Fibroblast of gingiva (primary cell): ENCODE measurements around the gene POM121C.
"Not testable (repeated sequence)": the region's sequence is repeated elsewhere in the genome, so short reads cannot be mapped to it uniquely, and the experiment has no call there.

ENCODE experiments used
- DNase-seq: peaks from one replicate; pipeline ENCODE4 v3.0.0-alpha.2; 2011; ENCODE audit warnings: low read depth

The POM121C gene

GRCh38 chr7:75485979-75486643 lies at the start of gene POM121C:
Gene POM121C, minus strand, starts transcription at chr7:75486299. Its CDS starts 44,803 bp downstream, at chr7:75441496.
- DNase-seq: peak; percentile 91

DNA sequence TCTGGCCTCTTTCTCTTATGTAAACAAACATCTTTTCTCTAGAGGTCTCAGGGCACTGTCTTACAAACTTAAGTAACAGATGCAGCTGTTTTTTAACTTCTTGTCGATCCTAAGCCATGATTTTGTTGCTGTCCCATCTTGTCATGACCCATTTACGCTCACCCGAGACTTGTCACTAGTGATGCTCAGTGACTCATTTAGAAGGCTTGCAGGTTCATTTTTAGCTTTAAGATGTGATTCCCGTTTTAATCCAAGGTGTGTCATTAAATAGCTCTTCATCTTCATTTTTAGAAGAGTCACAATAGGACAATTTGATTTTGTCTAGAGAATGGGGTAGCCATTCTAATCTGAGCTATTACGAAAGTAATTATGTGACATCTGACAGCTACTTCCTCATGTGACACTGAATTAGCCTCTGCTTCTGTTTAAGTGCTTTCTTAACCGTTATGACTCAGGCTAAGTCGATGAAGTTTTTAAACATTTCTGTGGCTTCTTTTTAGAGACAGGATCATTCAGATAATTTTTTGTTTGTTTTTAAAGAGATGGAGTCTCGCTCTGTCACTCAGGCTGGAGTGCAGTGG lies 48.7 kb upstream of the POM121C start:
- peak; percentile 62 for DNase-seq

DNA sequence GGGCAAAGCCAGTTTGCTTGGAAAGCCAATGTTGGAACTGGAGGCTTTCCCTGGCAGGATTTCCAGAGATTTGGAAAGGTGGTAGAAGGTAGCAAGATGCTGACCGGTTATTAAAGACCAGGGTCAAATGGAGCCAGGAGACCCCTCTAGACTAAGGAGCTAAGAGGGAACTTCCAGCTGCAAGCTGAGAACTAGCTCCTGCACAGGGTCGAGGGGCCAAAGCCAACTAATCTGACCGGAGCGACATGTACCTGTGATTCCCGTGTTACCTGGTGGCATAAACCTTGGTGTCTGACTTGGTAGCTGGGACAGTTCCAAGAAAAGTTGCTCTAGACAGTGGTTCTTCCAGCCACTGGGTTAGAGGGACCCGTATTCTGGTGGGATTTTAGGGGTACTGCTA lies 47.8 kb upstream of the POM121C start:
- no peak for DNase-seq

DNA sequence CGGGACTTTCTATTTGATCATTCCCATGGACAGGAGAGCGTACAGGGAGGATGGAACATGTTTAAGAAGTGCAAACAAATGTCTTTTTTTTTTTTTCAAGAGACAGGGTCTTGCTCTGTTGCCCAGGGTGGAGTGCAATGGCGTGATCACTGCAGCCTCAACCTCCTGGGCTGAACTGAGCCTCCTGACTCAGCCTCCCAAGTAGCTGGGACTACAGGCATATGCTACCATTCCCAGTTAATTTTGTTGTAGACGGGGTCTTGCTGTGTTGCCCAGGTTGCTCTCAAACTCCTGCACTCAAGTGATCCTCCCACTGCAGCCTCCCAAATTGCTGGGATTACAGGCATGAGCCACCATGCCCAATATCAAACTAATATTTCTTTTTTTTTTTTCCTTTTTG lies 46.5 kb upstream of the POM121C start:
- no peak for DNase-seq

- no peak for DNase-seq
Observed at GRCh38 chr7:75531359-75531821, 45.3 kb upstream of the POM121C start.

DNA sequence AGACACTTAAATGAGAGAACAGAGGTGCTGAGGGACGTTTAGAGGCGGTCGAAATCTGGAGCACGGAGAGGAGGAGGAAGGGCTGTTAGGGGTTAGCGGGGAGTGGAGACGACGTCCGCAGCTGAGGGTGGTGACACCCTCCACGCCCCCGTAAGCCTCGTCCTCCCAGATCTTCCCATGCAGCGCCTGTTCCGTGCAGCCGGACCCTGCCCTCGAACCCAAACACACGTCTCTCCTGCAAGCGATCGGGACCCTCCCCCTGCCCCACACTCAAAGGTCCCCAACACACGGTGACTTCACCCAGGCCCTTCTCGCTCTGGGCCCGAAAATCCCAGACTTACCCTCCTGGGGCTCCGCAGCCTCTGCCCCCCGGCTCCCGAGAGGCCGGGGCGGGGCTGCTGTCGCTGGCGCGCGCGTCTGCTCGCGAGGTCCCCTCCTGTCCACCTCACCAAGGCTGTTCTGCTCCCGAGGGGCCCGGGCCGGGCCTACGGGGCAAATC lies 41.2 kb upstream of the POM121C start:
- not testable (repeated sequence) for DNase-seq

DNA sequence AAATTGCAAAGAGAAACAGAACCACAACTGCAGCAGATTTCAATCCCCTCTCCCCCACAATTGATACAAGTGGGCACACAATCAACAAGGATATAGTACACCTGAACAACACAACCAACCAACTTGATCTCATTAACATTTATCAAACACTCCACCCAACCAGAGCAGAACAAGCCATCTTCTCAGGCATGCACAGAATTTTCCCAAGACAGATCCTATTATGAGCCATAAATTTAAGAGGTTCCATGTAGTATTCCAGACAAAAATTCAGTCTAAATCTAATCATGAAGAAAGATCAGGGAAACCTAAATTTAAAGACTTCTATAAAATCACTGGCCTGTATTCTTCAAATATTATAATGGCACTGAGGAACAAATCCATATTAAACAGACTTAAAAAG lies 35.6 kb upstream of the POM121C start:
- not testable (repeated sequence) for DNase-seq

- not testable (repeated sequence) for DNase-seq
Observed at GRCh38 chr7:75518842-75519241, 32.7 kb upstream of the POM121C start.

DNA sequence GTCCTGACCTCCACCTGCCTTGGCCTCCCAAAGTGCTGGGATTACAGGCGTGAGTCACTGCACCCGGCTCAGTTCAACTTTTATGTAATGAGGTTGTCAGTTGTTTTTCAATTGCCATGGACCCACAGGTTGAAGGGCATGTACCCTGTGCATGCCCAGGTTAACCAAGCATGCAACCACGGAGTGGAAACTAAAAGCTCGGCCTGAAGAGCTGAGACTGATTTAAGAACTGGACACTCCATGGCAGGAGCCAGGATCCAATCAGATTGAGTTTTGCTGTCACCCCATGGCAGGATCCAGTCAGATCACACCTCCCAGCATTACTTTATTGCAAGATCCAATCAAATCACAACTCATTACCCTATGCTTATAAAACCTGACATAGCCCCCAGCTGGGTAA lies 22.9 kb upstream of the POM121C start:
- not testable (repeated sequence) for DNase-seq

DNA sequence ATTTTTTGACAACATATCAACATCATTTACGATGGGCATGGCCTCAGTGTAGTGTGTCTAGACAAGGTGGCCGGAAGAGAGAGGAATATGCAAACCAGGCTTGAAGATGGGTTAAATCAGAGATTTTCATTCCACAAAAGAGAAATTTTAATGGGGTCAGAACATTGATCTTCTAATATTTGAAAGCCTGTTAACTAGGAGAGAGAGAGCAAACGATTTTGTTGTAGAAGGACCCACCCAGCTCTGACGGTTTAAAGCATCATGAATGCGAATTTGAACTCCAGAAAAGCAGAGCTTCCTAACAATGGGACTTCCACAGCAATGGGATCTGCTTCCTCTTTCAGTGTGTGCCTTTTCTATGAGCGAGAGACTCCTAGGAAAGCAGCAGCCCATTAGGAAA lies 5.9 kb upstream of the POM121C start, which contains the start of gene SPDYE5:
Gene SPDYE5 (plus strand): TSS at position 301 of the 400 bp plus-strand sequence. CDS start 1,728 bp downstream, outside the sequence.
- not testable (repeated sequence) for DNase-seq

GRCh38 chr7:75485355-75485978 lies 632 bp downstream of the POM121C start:
- DNase-seq: not testable (repeated sequence)

DNA sequence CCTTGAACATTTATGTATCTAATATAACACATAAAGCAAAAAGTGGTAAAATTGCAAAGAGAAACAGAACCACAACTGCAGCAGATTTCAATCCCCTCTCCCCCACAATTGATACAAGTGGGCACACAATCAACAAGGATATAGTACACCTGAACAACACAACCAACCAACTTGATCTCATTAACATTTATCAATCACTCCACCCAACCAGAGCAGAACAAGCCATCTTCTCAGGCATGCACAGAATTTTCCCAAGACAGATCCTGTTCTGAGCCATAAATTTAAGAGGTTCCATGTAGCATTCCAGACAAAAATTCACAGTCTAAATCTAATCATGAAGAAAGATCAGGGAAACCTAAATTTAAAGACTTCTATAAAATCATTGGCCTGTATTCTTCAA lies 5.8 kb downstream of the POM121C start:
- not testable (repeated sequence) for DNase-seq

GRCh38 chr7:75477457-75477856 lies 8.6 kb downstream of the POM121C start:
- not testable (repeated sequence) for DNase-seq

- not testable (repeated sequence) for DNase-seq
Observed at GRCh38 chr7:75470166-75470565, 15.9 kb downstream of the POM121C start.

GRCh38 chr7:75460541-75460940 lies 25.6 kb downstream of the POM121C start:
- not testable (repeated sequence) for DNase-seq

DNA sequence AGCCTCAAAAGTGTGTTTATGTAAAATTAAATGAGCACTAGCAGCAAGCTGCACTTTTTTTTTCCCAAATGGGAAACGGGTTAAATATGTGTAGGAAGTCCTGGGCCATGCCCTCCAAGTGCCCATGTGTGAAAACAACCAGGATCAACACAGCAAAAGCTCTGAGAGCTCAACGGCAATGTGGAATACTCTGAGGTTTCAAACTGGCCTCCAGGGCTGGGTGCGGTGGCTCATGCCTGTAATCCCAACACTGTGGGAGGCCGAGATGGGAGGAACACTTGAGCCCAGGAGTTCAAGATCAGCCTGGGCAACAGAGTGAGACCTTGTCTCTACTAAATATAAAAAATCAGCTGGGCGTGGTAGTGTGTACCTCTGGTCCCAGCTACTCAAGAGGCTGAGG lies 28.1 kb downstream of the POM121C start:
- not testable (repeated sequence) for DNase-seq

DNA sequence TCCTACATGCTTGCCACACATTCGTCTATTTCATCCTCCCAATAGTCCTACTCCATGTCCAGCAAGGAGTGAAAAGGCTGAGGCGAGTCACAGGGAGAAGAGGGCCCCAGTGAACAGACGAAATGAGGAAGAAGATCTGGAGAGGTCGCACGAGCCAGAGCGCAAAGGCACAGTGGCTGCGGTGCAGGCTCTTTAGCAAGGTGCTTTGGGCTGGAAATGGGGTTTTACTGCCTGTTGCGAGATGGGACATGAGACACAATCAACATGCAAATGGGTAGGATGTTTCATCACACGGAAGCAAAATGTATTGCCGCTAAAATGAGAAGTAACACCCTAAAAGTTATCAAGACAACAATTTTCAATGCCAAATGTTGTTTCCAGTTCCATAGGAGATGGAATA lies 29.7 kb downstream of the POM121C start:
- DNase-seq: not testable (repeated sequence)

DNA sequence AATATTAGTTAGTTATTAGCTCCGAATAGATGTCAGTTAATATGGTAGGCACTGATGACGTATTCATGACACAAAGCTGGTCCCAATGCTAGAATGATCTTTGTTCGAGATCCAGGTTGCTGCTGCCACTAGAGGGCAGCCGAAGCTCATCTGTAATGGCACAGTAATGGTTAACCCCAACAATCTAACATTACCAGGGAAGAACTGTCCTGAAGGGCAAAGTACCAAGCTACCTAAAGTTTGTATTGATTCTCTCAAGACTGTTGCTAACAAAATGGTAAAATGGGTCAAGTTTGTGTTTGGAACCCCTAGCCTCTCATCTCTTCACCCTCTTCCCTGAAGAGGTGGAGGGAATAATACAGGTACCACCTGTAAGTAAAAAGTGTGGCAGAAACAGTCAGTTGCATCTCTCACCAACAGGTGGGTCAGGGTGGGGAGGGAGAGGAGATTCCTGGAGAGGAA lies 33.6 kb downstream of the POM121C start:
- DNase-seq: not testable (repeated sequence)

GRCh38 chr7:75449946-75450345 lies 36.2 kb downstream of the POM121C start:
- not testable (repeated sequence) for DNase-seq

DNA sequence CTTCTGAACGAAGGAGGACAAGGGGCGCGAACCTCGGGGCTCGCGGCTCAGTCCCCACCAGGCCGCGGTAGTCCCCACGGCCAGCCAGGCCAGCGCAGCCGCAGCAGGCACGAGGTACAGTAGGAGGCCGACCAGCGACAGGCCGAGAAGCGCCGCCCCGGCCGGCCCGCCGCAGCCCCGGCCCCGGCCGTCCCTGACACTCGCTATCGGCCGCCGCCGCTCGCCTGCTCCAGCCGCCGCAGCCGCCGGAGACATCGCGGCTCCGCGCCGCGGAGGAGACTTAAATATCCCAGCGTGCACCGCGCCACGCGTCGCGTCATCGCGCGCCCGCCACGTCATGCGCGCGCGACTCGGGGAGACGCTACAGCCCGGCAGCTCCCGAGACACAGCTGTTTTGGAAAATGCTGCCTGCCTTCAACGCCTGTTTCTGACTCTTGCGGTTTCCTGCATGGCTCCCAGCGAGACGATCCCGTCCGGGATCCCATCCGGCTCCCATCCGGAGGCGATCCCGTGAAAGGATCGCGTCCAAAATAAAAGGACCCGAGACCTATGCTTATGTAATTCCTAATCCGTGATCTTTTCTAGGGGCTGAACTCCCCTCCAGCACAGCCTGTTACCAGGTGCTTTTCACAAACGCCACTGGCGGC lies 43.5 kb downstream of the POM121C start:
- not testable (repeated sequence) for DNase-seq

DNA sequence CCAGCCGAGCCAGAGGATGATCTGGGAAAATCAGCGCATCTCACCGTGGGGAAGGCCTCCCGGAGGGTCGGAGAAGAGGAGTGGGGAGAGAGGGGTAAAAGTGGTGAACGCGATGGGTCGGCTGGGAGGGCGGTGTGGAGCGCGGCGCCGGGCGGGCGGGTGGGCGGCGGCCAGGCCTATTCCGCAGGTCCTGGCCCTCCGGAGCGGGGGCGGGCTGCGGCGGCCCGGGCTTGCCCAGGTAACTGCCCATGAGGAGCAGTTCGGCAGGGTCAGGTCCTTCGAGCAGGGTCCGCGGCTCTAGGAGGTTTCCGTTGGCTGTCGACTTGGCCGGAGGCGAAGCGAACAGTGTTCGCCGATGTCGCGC lies 44.0 kb downstream of the POM121C start:
- DNase-seq: not testable (repeated sequence)

GRCh38 chr7:75439000-75439399 lies 47.1 kb downstream of the POM121C start:
- DNase-seq: not testable (repeated sequence)
